ENCODE results near the gene ALK.

Gene ALK

DNA sequence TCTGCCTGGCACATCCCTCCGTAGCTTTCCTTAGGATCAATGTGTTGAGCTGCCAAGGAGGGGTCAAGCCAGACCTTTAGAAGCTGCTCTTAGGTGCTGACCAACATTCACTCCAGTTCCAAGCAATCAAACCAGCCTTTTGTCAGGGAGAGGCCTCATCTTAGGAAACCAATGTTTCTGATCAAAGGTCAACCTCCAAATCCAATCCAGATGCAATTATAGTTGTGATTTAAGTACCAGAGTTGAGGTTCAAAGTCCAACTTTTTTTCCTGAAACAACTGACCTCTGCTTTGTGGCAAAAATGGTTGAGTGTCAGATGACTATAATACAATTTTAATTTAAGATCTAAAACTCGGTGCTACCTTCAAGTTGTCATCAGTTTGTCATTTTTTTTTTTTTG lies 303.4 kb downstream of the ALK start:
- H3K4me3 ChIP-seq (ENCODE audit: low read depth, low read length): no peak overlapping the region
- TF ChIP-seq CTCF (IDR thresholded peaks at IDR 0.05; ENCODE audit: insufficient read depth, low read depth, low read length, missing control alignments): no peak
- DNase-seq (ENCODE audit: low read depth): no peak

GRCh38 chr2:29617351-29617750 lies 304.0 kb downstream of the ALK start:
- no peak for TF ChIP-seq CTCF (IDR thresholded peaks at IDR 0.05; ENCODE audit: insufficient read depth, low read depth, low read length, missing control alignments)
- no peak overlapping the region for H3K4me3 ChIP-seq (ENCODE audit: low read depth, low read length)
- DNase-seq (ENCODE audit: low read depth): no peak

- no peak overlapping the region for H3K4me3 ChIP-seq (ENCODE audit: low read depth, low read length)
These were observed 304.8 kb downstream of the ALK start for GRCh38 chr2:29616569-29616968.

DNA sequence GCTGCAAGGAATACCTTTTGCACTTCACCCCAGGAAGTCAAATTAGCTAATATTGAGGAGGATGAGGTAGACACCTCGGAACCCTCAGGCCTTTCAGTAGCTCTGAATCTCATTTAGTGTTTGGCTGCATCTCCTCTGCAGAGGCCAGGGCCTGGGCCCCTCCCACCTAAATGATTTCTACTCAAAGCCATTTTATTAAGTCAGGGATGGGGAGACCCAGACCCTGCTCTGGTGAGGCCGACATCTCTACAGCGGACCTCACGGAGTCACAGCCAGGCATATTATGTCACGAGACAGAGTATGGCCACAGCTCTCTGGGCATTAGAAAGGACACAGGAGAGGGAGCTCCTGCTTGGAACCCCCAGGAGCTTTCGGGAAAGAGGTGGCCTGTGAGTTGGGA lies 305.5 kb downstream of the ALK start:
- H3K4me3 ChIP-seq (ENCODE audit: low read depth, low read length): no peak overlapping the region
- TF ChIP-seq CTCF (IDR thresholded peaks at IDR 0.05; ENCODE audit: insufficient read depth, low read depth, low read length, missing control alignments): no peak
- no peak for DNase-seq (ENCODE audit: low read depth)

More at GRCh38 chr2:29616569-29616968, 304.8 kb downstream of the ALK start:
- DNase-seq (ENCODE audit: low read depth): no peak
- no peak for TF ChIP-seq CTCF (IDR thresholded peaks at IDR 0.05; ENCODE audit: insufficient read depth, low read depth, low read length, missing control alignments)

GRCh38 chr2:29615183-29615582 lies 306.2 kb downstream of the ALK start:
- no peak for DNase-seq (ENCODE audit: low read depth)
- H3K4me3 ChIP-seq (ENCODE audit: low read depth, low read length): no peak overlapping the region
- TF ChIP-seq CTCF (IDR thresholded peaks at IDR 0.05; ENCODE audit: insufficient read depth, low read depth, low read length, missing control alignments): no peak

GRCh38 chr2:29614295-29614830 lies 307.0 kb downstream of the ALK start:
- no peak for TF ChIP-seq CTCF (IDR thresholded peaks at IDR 0.05; ENCODE audit: insufficient read depth, low read depth, low read length, missing control alignments)
- no peak overlapping the region for H3K4me3 ChIP-seq (ENCODE audit: low read depth, low read length)
- DNase-seq (ENCODE audit: low read depth): no peak

- DNase-seq (ENCODE audit: low read depth): no peak
- H3K4me3 ChIP-seq (ENCODE audit: low read depth, low read length): no peak overlapping the region
- no peak for TF ChIP-seq CTCF (IDR thresholded peaks at IDR 0.05; ENCODE audit: insufficient read depth, low read depth, low read length, missing control alignments)
These were observed 307.6 kb downstream of the ALK start for GRCh38 chr2:29613792-29614266.

Measured in GM12865 (cell line).